HEK293 (cell line): ENCODE data around the gene ORAI2.

Experiments
- CTCF ChIA-PET: fragments of 350-600 bp; formaldehyde crosslinking; extraction: SDS; loops from one replicate; lab custom pipeline; 2021; ENCODE audit warnings: antibody characterized with exemption; lab: Yijun Ruan, JAX
- POLR2A ChIA-PET: fragments of 300-600 bp; formaldehyde crosslinking; extraction: SDS; loops from one replicate; lab custom pipeline; 2020; ENCODE audit warnings: antibody characterized with exemption, inconsistent platforms; lab: Yijun Ruan, JAX
- H3K27ac ChIP-seq: fragments of 200-500 bp; sonication (Bioruptor generic); 2 replicates; pipeline ENCODE4 v1.5.1; 2014; ENCODE audit warnings: low read depth, low read length, control low read depth, inconsistent platforms; ENCODE audit errors: extremely low read depth
- H3K36me3 ChIP-seq, 2 experiments: fragments of 200-500 bp in 1 of 2; sonication (Bioruptor generic) in 1 of 2; 1 replicate in 1 of 2; 2 replicates in 1 of 2; pipeline ENCODE4 v1.5.1; 2014 to 2017; ENCODE audit warnings: inconsistent platforms in 2 of 2, low read length in 2 of 2; ENCODE audit not compliant: control insufficient read depth in 2 of 2, insufficient read depth in 1 of 2
- H3K4me1 ChIP-seq: fragments of 200-500 bp; sonication (Bioruptor generic); 2 replicates; pipeline ENCODE4 v1.5.1; 2014; ENCODE audit warnings: mild to moderate bottlenecking, low read length, inconsistent platforms; ENCODE audit not compliant: control insufficient read depth, insufficient read depth
- H3K4me3 ChIP-seq: 2 replicates; pipeline ENCODE4 v1.5.1; 2011; ENCODE audit warnings: low read depth, mild to moderate bottlenecking, control low read depth, low read length, moderate library complexity
- H3K9me3 ChIP-seq: fragments of 200-500 bp; sonication (Bioruptor generic); 2 replicates; pipeline ENCODE4 v1.5.1; 2014; ENCODE audit warnings: low read depth, low read length, inconsistent platforms; ENCODE audit not compliant: control insufficient read depth, insufficient read depth
- GFI1B ChIP-seq: fragments of 450-650 bp; formaldehyde crosslinking; IDR thresholded peaks from 2 replicates; pipeline ENCODE4 v1.5.1; 2016; ENCODE audit warnings: missing biosample characterization, missing genetic modification characterization
- IKZF3 ChIP-seq: fragments of 450-650 bp; IDR thresholded peaks from 2 replicates; pipeline ENCODE4 v1.5.0; 2018; ENCODE audit warnings: missing biosample characterization, mild to moderate bottlenecking, missing genetic modification characterization, moderate library complexity
- SP3 ChIP-seq: fragments of 450-650 bp; formaldehyde crosslinking; IDR thresholded peaks from 2 replicates; pipeline ENCODE4 v1.5.1; 2016; ENCODE audit warnings: missing biosample characterization, missing genetic modification characterization
- TRIM28 ChIP-seq: IDR thresholded peaks from 2 replicates; pipeline ENCODE4 v1.6.1; 2011; ENCODE audit warnings: low read length, control low read depth, borderline replicate concordance
- ZNF138 ChIP-seq: fragments of 450-650 bp; formaldehyde crosslinking; IDR thresholded peaks from 2 replicates; pipeline ENCODE4 v1.5.1; 2016; ENCODE audit warnings: missing biosample characterization, missing genetic modification characterization, borderline replicate concordance
- ZNF239 ChIP-seq: fragments of 450-650 bp; formaldehyde crosslinking; IDR thresholded peaks from 2 replicates; pipeline ENCODE4 v1.5.1; 2016; ENCODE audit warnings: missing biosample characterization, missing genetic modification characterization
- ZNF350 ChIP-seq: fragments of 450-650 bp; formaldehyde crosslinking; IDR thresholded peaks from 2 replicates; pipeline ENCODE4 v1.5.0; 2017; ENCODE audit warnings: missing biosample characterization, mild to moderate bottlenecking, missing genetic modification characterization
- ZNF549 ChIP-seq: fragments of 450-650 bp; IDR thresholded peaks from 2 replicates; pipeline ENCODE4 v1.5.1; 2018; ENCODE audit warnings: missing biosample characterization, missing genetic modification characterization, mild to moderate bottlenecking, inconsistent platforms, moderate library complexity
- ZNF600 ChIP-seq: fragments of 450-650 bp; formaldehyde crosslinking; IDR thresholded peaks from 2 replicates; pipeline ENCODE4 v1.5.1; 2016; ENCODE audit warnings: missing biosample characterization, missing genetic modification characterization
- ZNF621 ChIP-seq: fragments of 450-650 bp; formaldehyde crosslinking; IDR thresholded peaks from 2 replicates; pipeline ENCODE4 v1.5.1; 2017; ENCODE audit warnings: missing biosample characterization, missing genetic modification characterization
- ZNF623 ChIP-seq: fragments of 450-650 bp; formaldehyde crosslinking; IDR thresholded peaks from 2 replicates; pipeline ENCODE4 v1.5.1; 2016; ENCODE audit warnings: missing biosample characterization, missing genetic modification characterization
- ZNF777 ChIP-seq: fragments of 450-650 bp; formaldehyde crosslinking; IDR thresholded peaks from 2 replicates; pipeline ENCODE4 v1.5.1; 2017; ENCODE audit warnings: missing biosample characterization, missing genetic modification characterization, borderline replicate concordance
- TF ChIP-seq, protein P1 (sequence below): fragments of 450-650 bp; formaldehyde crosslinking; IDR thresholded peaks from 2 replicates; pipeline ENCODE4 v1.5.1; 2016; ENCODE audit warnings: missing biosample characterization, missing genetic modification characterization, low read depth
- TF ChIP-seq, protein P2 (sequence below): fragments of 450-650 bp; formaldehyde crosslinking; IDR thresholded peaks from 2 replicates; pipeline ENCODE4 v1.5.1; 2016; ENCODE audit warnings: missing biosample characterization, missing genetic modification characterization, low read depth
- TF ChIP-seq, protein P3 (sequence below): fragments of 450-650 bp; formaldehyde crosslinking; IDR thresholded peaks from 2 replicates; pipeline ENCODE4 v1.5.1; 2016; ENCODE audit warnings: missing biosample characterization, missing genetic modification characterization

ORAI2 gene

DNA sequence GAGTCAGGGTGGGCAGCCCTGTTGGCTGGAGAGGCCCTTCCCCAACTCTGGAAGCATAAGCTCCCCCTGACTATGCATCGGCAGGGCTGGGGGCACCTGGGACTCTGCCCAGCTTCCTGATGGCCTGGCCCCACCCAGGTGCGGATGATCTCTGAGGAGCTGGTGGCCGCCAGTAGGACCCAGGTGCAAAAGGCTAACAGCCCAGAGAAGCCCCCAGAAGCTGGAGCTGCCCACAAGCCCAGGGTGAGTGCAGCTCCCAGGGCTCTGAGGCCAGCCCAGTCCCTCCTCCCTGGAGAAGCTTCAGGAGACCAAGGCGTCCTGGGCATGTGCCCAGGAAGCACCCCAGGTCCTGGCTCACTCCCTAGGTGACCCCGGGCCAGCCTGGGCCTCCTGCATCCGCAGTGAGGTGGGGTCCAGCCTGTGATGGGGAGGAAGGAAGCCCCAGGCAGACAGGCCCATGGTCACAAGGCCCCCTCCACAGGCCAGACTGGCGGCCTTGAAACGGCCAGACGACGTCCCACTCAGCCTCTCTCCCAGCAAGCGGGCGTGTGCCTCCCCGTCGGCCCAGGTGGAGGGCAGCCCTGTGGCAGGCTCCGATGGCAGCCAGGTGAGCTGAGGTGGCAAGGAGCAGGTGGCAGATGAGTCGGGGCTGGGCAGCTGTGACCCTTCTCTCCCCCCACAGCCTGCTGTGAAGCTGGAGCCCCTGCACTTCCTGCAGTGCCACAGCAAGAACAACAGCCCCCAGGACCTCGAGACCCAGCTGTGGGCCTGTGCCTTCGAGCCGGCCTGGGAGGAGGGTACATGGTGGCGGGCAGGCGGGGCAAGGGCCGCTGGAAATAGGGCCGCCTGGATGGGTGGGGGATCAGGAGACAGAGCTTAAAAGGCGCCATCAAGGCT is 34.5 kb downstream of the ORAI2 start:
- ChIA-PET CTCF (interaction anchor here (0.6 to 1.5 kb wide), 6 partner anchors 11 to 67 kb away, joined by 3 to 10 read pairs (median 3); no protein-coding TSS in a partner anchor), POLR2A (interaction anchor here (0.6 to 0.9 kb wide), 2 partner anchors 104 to 929 kb away, joined by 3 read pairs; no protein-coding TSS in a partner anchor)
- Histone ChIP-seq H3K4me3 (no peak overlapping the region), H3K27ac (no peak overlapping the region), H3K9me3 (no peaks in the 10 kb centered on the region), H3K36me3 (peaks cover 0 to 45% of the 10 kb centered on the region in 2 experiments; a peak in 2 of 3 replicates), H3K4me1 (no peaks in the 10 kb centered on the region; the same call in 1 of the 2 replicates)
- no peak for TF ChIP-seq ZNF549 (tag by site-specific recombination)
- TF ChIP-seq IKZF3 (tag by site-specific recombination): no peak
- TF ChIP-seq ZNF239 (tag by site-specific recombination): no peak
- no peak for TF ChIP-seq GFI1B (tag by site-specific recombination)
- TF ChIP-seq ZNF350: no peak
- TF ChIP-seq ZNF621 (tag by site-specific recombination): no peak
- TF ChIP-seq, protein P1, sequence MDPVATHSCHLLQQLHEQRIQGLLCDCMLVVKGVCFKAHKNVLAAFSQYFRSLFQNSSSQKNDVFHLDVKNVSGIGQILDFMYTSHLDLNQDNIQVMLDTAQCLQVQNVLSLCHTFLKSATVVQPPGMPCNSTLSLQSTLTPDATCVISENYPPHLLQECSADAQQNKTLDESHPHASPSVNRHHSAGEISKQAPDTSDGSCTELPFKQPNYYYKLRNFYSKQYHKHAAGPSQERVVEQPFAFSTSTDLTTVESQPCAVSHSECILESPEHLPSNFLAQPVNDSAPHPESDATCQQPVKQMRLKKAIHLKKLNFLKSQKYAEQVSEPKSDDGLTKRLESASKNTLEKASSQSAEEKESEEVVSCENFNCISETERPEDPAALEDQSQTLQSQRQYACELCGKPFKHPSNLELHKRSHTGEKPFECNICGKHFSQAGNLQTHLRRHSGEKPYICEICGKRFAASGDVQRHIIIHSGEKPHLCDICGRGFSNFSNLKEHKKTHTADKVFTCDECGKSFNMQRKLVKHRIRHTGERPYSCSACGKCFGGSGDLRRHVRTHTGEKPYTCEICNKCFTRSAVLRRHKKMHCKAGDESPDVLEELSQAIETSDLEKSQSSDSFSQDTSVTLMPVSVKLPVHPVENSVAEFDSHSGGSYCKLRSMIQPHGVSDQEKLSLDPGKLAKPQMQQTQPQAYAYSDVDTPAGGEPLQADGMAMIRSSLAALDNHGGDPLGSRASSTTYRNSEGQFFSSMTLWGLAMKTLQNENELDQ: no peak
- TF ChIP-seq, protein P2, sequence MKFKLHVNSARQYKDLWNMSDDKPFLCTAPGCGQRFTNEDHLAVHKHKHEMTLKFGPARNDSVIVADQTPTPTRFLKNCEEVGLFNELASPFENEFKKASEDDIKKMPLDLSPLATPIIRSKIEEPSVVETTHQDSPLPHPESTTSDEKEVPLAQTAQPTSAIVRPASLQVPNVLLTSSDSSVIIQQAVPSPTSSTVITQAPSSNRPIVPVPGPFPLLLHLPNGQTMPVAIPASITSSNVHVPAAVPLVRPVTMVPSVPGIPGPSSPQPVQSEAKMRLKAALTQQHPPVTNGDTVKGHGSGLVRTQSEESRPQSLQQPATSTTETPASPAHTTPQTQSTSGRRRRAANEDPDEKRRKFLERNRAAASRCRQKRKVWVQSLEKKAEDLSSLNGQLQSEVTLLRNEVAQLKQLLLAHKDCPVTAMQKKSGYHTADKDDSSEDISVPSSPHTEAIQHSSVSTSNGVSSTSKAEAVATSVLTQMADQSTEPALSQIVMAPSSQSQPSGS (tag by site-specific recombination): no peak
- no peak for TF ChIP-seq SP3 (tag by site-specific recombination)
- TF ChIP-seq, protein P3, sequence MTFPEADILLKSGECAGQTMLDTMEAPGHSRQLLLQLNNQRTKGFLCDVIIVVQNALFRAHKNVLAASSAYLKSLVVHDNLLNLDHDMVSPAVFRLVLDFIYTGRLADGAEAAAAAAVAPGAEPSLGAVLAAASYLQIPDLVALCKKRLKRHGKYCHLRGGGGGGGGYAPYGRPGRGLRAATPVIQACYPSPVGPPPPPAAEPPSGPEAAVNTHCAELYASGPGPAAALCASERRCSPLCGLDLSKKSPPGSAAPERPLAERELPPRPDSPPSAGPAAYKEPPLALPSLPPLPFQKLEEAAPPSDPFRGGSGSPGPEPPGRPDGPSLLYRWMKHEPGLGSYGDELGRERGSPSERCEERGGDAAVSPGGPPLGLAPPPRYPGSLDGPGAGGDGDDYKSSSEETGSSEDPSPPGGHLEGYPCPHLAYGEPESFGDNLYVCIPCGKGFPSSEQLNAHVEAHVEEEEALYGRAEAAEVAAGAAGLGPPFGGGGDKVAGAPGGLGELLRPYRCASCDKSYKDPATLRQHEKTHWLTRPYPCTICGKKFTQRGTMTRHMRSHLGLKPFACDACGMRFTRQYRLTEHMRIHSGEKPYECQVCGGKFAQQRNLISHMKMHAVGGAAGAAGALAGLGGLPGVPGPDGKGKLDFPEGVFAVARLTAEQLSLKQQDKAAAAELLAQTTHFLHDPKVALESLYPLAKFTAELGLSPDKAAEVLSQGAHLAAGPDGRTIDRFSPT (tag by site-specific recombination): no peak
- TF ChIP-seq ZNF777: no peak
- no peak for TF ChIP-seq ZNF623
- no peak for TF ChIP-seq TRIM28

DNA sequence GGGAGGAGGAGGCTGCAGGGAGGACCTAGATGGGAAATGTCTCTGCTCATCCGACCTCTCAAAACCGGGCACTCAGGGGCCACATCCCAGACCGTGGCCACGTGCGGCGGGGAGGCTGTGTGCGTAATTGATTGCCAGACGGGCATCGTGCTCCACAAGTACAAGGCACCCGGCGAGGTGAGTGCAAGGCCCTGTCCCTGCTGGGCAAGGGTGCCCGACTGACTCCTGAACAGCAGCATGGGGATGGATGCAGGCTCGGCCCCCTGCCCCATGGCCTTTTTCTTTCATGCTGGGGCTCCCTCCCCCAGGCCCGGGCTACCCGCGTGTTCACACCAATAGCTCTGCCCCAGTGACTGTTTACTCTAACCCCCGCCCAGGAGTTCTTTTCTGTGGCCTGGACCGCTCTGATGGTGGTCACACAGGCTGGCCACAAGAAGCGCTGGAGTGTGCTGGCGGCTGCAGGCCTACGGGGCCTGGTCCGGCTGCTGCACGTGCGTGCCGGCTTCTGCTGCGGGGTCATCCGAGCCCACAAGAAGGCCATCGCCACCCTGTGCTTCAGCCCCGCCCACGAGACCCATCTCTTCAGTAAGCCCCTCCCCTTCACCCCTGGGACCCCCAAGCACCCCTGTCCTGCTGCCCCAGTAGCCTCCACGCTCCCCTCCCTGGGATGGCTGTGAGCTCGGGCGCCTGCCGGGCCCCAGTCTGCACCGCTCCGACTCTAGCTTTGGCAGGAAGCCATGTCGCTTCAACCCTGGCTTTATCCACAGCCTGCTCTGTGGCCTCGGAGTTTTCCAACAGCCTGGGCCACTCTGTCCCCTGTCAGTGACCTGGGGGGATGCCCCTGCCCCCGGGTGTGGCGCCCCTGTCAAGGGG is 35.3 kb downstream of the ORAI2 start:
- H3K9me3 ChIP-seq: no peaks in the 10 kb centered on the region
- H3K4me3 ChIP-seq: no peak overlapping the region
- H3K4me1 ChIP-seq: no peaks in the 10 kb centered on the region; the same call in 1 of the 2 replicates
- POLR2A ChIA-PET: no interaction called here
- H3K36me3 ChIP-seq: peaks cover 0 to 54% of the 10 kb centered on the region in 2 experiments; a peak in 2 of 3 replicates
- H3K27ac ChIP-seq: no peak overlapping the region
- CTCF ChIA-PET: interaction anchor here (0.6 to 1.5 kb wide), 2 partner anchors 12 to 14 kb away, joined by 3 to 10 read pairs; no protein-coding TSS in a partner anchor
- TF ChIP-seq ZNF600 (tag by site-specific recombination): peak; percentile 60; the same call in 1 of the 2 replicates
- no peak for TF ChIP-seq ZNF138 (tag by site-specific recombination)
